Measurements from ENCODE around the gene TTC28.

TTC28 gene

GRCh38 chr22:28141614-28142013 is 538.0 kb downstream of the TTC28 start:
- no peak for DNase-seq (ENCODE audit: low spot score)

GRCh38 chr22:28139961-28140360 is 539.7 kb downstream of the TTC28 start:
- no peak for DNase-seq (ENCODE audit: low spot score)

DNA sequence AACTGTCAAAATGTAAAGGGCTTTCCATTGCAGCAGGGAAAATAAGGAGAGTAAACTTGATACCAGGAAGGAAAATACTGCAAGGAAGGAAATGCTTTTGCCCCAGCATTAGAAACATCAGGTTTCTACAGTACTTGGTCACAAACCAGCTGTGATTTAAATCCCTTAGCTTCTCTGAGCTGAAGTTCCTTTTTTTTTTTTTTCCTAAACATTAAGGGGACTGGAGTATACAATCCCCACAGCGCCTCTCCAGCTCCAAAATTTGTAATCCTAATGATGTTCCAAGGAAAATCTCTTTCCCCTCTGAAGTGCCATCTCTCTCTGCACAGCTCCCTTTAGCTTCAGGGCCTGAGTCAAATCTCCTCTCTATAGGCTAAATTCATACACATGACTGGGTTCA is 540.1 kb downstream of the TTC28 start:
- no peak for DNase-seq (ENCODE audit: low spot score)

DNA sequence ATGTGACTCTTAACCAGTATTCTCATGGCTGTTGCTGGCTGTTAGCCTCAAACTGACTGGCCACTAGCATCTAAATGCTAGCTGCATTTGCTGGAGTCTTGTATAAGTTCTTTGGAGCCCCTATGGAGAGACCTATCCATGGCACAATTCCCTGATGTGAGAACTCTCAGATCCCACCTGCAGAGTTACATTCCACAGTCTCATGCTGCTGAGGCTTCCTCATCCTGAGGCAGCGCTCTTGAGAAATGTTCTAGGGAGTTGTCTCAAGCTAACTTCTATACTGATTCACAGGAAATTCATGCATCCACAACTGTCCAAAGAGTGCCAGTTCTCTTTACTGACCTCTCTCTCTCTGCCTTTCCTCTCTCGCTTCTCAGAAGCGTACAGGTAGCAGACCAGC is 542.6 kb downstream of the TTC28 start:
- DNase-seq (ENCODE audit: low spot score) = no peak

DNA sequence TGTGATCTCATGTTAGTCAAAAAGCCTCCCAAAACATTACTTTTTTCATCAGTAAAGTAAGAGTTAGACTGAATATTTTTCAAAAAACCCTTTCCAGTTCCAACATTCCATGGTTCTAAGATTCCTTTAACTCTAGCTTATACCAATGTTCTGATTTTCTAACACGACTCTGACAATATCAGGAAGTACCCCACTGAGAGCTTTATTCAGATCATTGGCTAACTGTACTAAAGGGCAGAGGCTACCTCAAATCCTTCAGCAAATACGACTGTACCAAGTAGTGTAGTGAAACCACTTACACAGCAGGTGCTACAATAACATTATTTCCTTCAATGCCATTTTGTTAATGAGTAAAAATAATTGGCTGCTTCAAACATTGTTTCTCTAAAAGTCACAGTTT is 547.2 kb downstream of the TTC28 start:
- DNase-seq (ENCODE audit: low spot score) = no peak

- no peak for DNase-seq (ENCODE audit: low spot score)
Observed at GRCh38 chr22:28129319-28129962, 550.2 kb downstream of the TTC28 start.

- DNase-seq (ENCODE audit: low spot score) = no peak
Observed at GRCh38 chr22:28128827-28129226, 550.8 kb downstream of the TTC28 start.

DNA sequence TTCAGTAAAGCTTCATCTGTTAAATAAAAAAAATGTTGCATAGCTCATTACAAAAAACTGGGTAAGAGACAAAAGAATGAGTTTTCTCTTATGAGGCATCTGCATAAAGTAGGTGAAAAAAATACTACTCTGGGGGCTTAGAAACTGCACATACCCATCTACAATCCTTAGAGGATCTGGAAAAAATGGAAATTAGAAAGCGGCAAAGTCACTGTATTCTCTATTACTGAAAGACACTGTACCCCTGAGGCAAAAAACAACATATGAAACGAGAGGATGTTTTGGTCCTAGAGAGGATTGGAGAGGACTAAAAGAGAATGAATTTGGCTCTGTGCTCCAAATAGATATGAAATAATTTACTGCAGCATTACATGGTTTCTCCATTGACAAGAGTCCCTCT is 553.8 kb downstream of the TTC28 start:
- no peak for DNase-seq (ENCODE audit: low spot score)

GRCh38 chr22:28123989-28124766 is 555.5 kb downstream of the TTC28 start:
- peak; percentile 17 for DNase-seq (ENCODE audit: low spot score)

GRCh38 chr22:28120691-28121592 is 558.7 kb downstream of the TTC28 start:
- DNase-seq (ENCODE audit: low spot score) = no peak

DNA sequence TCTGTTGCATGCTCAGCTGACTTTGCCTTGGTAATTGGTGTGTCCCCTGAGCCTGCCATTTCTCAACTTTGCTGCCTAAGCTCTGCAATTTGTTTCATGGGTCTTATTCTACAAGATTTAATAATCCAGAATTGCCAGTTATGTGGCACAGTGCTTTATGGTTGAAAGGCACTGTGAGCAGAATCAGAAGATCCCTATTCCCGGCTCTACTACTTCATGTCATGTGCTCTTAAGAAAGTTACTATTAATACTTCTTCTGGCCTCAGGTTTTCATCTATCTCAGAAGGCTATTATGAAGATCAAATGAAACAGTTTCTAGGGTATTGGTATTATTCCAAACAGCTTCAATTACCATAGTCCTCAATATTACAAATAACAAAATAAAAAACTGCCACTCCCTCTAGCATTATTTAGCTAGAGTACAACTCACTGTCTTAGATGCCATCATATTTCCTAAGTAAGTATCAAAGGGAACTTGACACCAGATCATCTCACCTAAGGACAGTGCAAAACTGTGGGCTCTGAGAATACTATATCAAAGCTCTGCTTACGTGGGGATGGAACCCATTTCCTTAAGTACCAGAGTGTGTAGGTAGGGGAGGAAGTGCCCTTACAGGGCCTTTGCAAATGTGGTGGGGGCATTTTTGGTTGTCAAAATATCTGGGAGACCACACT is 560.5 kb downstream of the TTC28 start:
- no peak for DNase-seq (ENCODE audit: low spot score)

GRCh38 chr22:28116219-28116673 is 563.4 kb downstream of the TTC28 start:
- no peak for DNase-seq (ENCODE audit: low spot score)

DNA sequence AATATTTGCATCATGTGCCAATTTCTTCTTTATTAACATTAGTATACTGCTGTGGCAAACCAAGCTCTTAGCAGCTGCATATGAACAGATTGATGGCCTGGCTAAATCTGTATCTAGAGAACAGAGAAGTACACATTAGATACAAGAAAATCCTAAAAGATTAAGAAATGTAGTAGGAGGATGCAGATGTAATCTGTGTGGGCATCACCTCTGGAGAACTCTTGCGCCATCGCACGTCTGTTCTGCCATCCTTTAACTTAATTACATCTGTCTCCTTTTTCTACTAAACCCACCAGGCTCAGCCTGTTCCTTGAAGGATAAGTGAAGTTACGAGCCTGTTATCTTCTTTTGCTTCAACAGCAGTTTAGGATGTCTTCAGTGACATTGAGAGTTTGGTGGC is 564.2 kb downstream of the TTC28 start:
- DNase-seq (ENCODE audit: low spot score) = no peak

DNA sequence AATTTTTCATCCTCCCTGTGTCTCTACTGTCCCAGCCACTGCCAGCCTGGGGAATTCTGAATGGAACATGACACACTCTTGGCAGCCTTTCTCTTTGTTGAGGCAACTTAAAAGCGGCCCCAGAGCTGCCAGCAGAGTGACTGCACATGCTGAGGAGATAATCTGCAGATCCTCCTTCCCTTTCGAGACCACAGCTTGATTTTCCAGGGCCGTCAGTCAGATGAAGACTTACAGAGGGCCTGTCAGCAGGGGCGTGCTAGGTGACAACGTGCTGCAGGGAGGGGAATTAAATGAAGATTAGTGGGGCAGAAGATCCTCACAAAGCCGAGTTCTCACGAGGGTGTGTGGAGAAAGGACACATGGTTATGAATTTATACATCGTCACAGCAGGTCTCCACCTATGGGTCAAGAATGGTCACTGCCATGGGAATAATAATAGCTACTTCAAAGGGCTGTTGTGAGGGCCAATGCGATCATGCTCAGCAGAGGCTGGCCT is 567.0 kb downstream of the TTC28 start:
- DNase-seq (ENCODE audit: low spot score) = no peak

DNA sequence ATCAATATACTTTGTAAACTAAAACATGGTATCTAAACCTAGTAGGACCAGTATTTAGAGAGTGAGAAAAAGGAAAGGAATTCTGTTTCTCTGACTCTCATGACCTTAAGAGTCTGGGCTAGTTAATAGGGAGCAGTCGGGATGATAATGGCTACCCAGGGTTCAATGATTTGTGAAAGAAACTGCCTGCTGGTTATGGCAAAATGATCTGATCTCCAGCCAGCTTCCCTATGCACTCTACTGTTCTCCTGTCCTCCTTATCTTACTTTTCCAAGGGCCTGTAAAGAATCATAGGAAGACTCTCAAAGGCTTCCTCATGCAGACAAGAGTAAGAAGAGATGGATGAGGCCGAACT is 567.5 kb downstream of the TTC28 start:
- DNase-seq (ENCODE audit: low spot score) = no peak

- DNase-seq (ENCODE audit: low spot score) = no peak
Observed at GRCh38 chr22:28111501-28112189, 568.0 kb downstream of the TTC28 start.

DNA sequence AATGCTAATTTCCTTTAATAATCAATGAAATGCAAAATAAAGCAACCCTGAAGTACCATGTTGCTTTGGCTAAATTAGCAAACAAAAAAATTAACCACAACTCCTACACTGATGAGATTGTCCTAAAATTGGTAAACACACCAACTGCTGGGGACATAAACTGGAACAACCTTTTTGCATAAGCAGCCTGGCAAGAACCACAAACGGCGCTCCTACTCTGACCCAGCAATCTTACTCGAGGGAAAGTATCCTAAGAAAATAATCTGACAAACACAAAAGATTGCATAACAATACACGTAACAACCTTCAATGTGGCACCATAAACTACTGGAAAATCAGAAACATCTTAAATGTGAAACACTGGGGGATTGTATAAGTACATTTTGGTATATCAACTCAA is 570.8 kb downstream of the TTC28 start:
- DNase-seq (ENCODE audit: low spot score) = no peak

GRCh38 chr22:28106617-28107016 is 573.0 kb downstream of the TTC28 start:
- no peak for DNase-seq (ENCODE audit: low spot score)

GRCh38 chr22:28105988-28106387 is 573.7 kb downstream of the TTC28 start:
- no peak for DNase-seq (ENCODE audit: low spot score)

DNA sequence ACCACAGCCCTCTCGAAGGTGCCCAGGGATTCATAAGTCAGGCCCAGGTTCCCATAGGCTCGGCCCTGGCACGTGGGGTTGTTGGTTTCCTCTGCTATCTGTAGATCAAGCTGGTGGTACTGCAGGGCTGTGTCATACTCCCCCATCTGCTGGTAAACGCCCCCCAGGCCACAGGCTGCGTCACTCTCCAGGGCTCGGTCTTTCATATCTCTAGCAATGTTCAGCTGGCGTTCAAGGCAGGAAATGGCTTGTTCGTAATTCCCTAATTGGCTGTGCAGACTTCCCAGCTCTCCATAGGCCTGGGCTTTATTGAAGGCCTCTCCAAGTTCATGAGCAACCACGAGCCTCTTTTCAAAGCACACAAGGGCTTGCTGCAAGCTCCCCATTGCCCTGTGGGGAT is 574.2 kb downstream of the TTC28 start:
- no peak for DNase-seq (ENCODE audit: low spot score)

- no peak for DNase-seq (ENCODE audit: low spot score)
Observed at GRCh38 chr22:28103596-28103995, 576.0 kb downstream of the TTC28 start.

Data from putamen (tissue), 1 donor.